Endodermal cell (in vitro differentiated cells): ENCODE data around the gene ZBTB7B. TPM values are rescaled to one million over a fixed set of nuclear protein-coding genes. Genes with fewer than 3 reads are reported as not detected.
"Not testable (repeated sequence)": the region's sequence is repeated elsewhere in the genome, so short reads cannot be mapped to it uniquely, and the experiment has no call there.

ENCODE experiments used
- DNase-seq: peaks from one replicate; pipeline ENCODE4 v3.0.0-alpha.2; 2017
- H3K27ac ChIP-seq: 2 replicates; pipeline ENCODE4 v1.5.1; 2013; ENCODE audit warnings: mild to moderate bottlenecking, low read depth, low read length, moderate library complexity
- H3K27me3 ChIP-seq: 2 replicates; pipeline ENCODE4 v1.6.1; 2013; ENCODE audit warnings: mild to moderate bottlenecking, low read length, moderate library complexity; ENCODE audit not compliant: insufficient read depth, control insufficient read depth, poor library complexity, severe bottlenecking
- H3K36me3 ChIP-seq: 2 replicates; pipeline ENCODE4 v1.7.0; 2013; ENCODE audit warnings: mild to moderate bottlenecking, low read length, moderate library complexity; ENCODE audit not compliant: control insufficient read depth, insufficient read depth
- H3K4me1 ChIP-seq: one replicate; pipeline ENCODE4 v1.7.0; 2013; ENCODE audit warnings: low read length; ENCODE audit not compliant: control insufficient read depth, insufficient read depth
- H3K4me3 ChIP-seq: 2 replicates; pipeline ENCODE4 v1.5.1; 2013; ENCODE audit warnings: mild to moderate bottlenecking, low read length, moderate library complexity
- H3K9ac ChIP-seq: 2 replicates; pipeline ENCODE4 v1.6.1; 2013; ENCODE audit warnings: mild to moderate bottlenecking, low read length, moderate library complexity; ENCODE audit not compliant: poor library complexity, severe bottlenecking; ENCODE audit errors: extremely low read depth
- H3K9me3 ChIP-seq: 2 replicates; pipeline ENCODE4 v1.6.1; 2013; ENCODE audit warnings: mild to moderate bottlenecking, low read length, moderate library complexity; ENCODE audit not compliant: control insufficient read depth
- H3K27ac Mint-ChIP-seq: 2 replicates; pipeline ENCODE4 v1.8.0; 2020; ENCODE audit warnings: mixed read lengths
- H3K27me3 Mint-ChIP-seq: 2 replicates; pipeline ENCODE4 v1.8.0; 2021; ENCODE audit warnings: mild to moderate bottlenecking, mixed read lengths; ENCODE audit not compliant: insufficient read depth
- H3K36me3 Mint-ChIP-seq: 2 replicates; pipeline ENCODE4 v1.8.0; 2020; ENCODE audit warnings: low read depth, mixed read lengths
- H3K4me1 Mint-ChIP-seq: 2 replicates; pipeline ENCODE4 v1.8.0; 2020; ENCODE audit warnings: mixed read lengths
- H3K4me3 Mint-ChIP-seq: 2 replicates; pipeline ENCODE4 v1.8.0; 2020; ENCODE audit warnings: mild to moderate bottlenecking, moderate library complexity, mixed read lengths
- H3K9me3 Mint-ChIP-seq: 2 replicates; pipeline ENCODE4 v1.8.0; 2020; ENCODE audit warnings: mild to moderate bottlenecking, mixed read lengths
- WGBS, 2 experiments: methylation state at CpG; one replicate each; pipeline versions ENCODE4 v1.1.5 to v1.1.7; 2013; ENCODE audit warnings: missing lambda C conversion rate in 2 of 2, mixed read lengths in 1 of 2; ENCODE audit not compliant: insufficient coverage in 1 of 2, insufficient read length in 1 of 2; 5-methylcytosine and 5-hydroxymethylcytosine counted together
- total RNA-seq, 2 donors: library from RNA; stranded (reverse); fragmentation: NEBNext Ultra II Directional in 1 of 2; extraction: Animal tissue kit (Norgen Biotek cat#: 25700) in 1 of 2; gene quantifications; 2 replicates in 1 of 2; 3 replicates in 1 of 2; pipeline ENCODE4 v1.2.1, GENCODE V29; 2021
- TF ChIP-seq, protein P1 (sequence below): fragments of 200-600 bp; sonication (generic); conservative IDR thresholded peaks from 2 replicates; pipeline ENCODE4 v1.5.0; 2021; ENCODE audit warnings: antibody characterized with exemption, mild to moderate bottlenecking

The ZBTB7B gene
- total RNA-seq, 2 donors from 2014 or later = 21.2 to 23.3 TPM

DNA sequence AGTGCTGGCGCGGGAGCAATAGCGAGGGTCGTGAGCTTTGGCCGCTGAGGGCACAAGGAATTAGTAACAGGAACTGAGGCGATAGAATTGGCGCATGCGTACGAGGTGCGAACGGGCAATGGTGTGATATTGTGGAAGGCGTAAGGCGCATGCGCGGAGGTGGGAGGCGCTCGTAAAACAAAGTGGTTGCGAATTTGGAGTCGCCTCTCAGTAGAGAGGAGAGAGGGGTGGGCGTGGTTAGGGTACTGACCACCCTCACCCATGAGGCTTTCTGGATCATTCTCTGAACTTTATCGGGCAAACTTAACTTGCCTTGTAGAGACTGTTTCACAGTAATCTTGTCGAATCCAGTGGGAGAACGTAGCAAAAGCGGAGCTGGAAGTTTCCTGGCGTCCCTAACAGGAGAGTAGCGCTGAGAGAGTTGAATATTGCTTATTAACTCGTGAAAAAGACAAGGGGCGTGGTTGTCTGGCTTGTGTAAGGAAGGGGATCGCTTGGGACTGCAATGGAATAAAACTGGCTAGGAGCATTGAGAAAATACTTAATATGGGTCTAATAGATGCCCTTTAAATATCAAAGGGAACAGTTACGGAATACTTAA is 27.7 kb upstream of the ZBTB7B start:
- peak overlapping the region; percentile 99 for H3K4me3 ChIP-seq
- H3K9me3 ChIP-seq = no peaks in the 10 kb centered on the region
- peaks cover 23% of the 10 kb centered on the region for H3K36me3 ChIP-seq
- peaks cover 6% of the 10 kb centered on the region for H3K4me1 ChIP-seq
- WGBS, 2 experiments = 0 to 1% methylated on average over 26 to 30 of the region's 30 CpGs
- peak; percentile 98 for DNase-seq
- no peaks in the 10 kb centered on the region for H3K27me3 Mint-ChIP-seq
- H3K9me3 Mint-ChIP-seq = no peaks in the 10 kb centered on the region
- peaks cover 22% of the 10 kb centered on the region for H3K4me1 Mint-ChIP-seq
- H3K9ac ChIP-seq = peak overlapping the region; percentile 96
- H3K4me3 Mint-ChIP-seq = no peak overlapping the region
- H3K27ac ChIP-seq = peak overlapping the region; percentile 96
- no peak overlapping the region for H3K27ac Mint-ChIP-seq
- H3K36me3 Mint-ChIP-seq = peaks cover 16% of the 10 kb centered on the region
- TF ChIP-seq, protein P1, sequence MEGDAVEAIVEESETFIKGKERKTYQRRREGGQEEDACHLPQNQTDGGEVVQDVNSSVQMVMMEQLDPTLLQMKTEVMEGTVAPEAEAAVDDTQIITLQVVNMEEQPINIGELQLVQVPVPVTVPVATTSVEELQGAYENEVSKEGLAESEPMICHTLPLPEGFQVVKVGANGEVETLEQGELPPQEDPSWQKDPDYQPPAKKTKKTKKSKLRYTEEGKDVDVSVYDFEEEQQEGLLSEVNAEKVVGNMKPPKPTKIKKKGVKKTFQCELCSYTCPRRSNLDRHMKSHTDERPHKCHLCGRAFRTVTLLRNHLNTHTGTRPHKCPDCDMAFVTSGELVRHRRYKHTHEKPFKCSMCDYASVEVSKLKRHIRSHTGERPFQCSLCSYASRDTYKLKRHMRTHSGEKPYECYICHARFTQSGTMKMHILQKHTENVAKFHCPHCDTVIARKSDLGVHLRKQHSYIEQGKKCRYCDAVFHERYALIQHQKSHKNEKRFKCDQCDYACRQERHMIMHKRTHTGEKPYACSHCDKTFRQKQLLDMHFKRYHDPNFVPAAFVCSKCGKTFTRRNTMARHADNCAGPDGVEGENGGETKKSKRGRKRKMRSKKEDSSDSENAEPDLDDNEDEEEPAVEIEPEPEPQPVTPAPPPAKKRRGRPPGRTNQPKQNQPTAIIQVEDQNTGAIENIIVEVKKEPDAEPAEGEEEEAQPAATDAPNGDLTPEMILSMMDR = no peak
- no peaks in the 10 kb centered on the region for H3K27me3 ChIP-seq

DNA sequence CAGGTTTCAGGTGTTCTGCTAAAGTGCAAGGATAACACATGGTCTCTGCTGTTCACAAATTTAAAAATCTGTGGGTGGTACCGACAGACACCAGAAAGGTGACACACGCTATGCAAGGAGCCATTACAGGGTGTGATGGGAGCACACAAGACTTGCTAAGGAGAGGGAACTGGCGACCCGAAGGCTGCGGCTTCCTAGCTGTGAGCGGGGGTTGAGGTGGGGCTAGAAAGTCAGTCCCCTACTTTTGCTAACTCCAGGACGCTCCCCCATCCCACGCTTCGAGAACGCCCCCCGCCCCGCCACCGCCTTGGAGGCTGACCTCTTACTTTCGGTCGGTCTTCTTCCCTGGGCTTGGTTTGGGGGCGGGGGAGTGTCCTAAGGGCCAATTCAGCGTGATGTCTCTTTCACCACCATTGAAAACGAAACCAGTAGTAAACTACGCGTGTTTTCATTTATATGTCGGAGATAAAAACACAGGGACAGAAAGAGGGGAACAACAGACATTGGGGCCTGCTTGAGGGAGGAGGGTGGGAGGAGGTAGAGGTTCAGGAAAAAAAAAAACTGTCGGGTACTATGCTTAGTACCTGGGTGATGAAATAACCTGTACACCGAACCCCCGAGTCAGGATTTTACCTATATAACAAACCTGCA is 27.1 kb upstream of the ZBTB7B start:
- Histone ChIP-seq H3K36me3 (peaks cover 27% of the 10 kb centered on the region), H3K27ac (peak overlapping the region; percentile 96), H3K4me3 (peak overlapping the region; percentile 99), H3K9me3 (no peaks in the 10 kb centered on the region), H3K9ac (peak overlapping the region; percentile 96), H3K27me3 (no peaks in the 10 kb centered on the region), H3K4me1 (peaks cover 6% of the 10 kb centered on the region)
- no peak overlapping the region for H3K27ac Mint-ChIP-seq
- H3K4me1 Mint-ChIP-seq = peaks cover 22% of the 10 kb centered on the region
- DNase-seq = peak; percentile 77
- 1 to 2% methylated on average over 13 to 24 of the region's 24 CpGs for WGBS, 2 experiments
- TF ChIP-seq, protein P1 = no peak
- no peak overlapping the region for H3K4me3 Mint-ChIP-seq
- H3K9me3 Mint-ChIP-seq = no peaks in the 10 kb centered on the region
- H3K36me3 Mint-ChIP-seq = peaks cover 20% of the 10 kb centered on the region
- H3K27me3 Mint-ChIP-seq = no peaks in the 10 kb centered on the region

DNA sequence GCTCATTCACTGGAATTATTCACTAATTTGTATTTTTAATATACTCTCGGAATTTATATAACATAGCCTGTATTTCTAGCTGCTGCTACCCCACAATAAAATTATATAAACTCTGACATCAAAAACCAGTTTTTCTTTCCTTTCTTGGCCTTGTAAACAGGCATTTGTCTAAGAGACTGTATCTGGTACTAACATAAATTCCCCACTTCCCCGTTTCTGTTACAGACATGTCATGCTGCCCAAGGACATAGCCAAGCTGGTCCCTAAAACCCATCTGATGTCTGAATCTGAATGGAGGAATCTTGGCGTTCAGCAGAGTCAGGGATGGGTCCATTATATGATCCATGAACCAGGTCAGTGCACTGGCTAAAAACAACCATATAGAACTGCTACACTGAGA is 24.8 kb upstream of the ZBTB7B start:
- not testable (repeated sequence) for H3K27me3 ChIP-seq, H3K9me3 ChIP-seq, DNase-seq, H3K4me3 ChIP-seq, H3K4me3 Mint-ChIP-seq, H3K27ac Mint-ChIP-seq, H3K9me3 Mint-ChIP-seq, H3K27me3 Mint-ChIP-seq, H3K9ac ChIP-seq, H3K4me1 Mint-ChIP-seq, H3K4me1 ChIP-seq, H3K27ac ChIP-seq
- peaks cover 32% of the 10 kb centered on the region for H3K36me3 Mint-ChIP-seq
- WGBS, 2 experiments = 93 to 95% methylated on average over 2 to 3 of the region's 3 CpGs
- peaks cover 32% of the 10 kb centered on the region for H3K36me3 ChIP-seq
